ENCODE data around the gene BLTP2. TPM values are rescaled to one million over a fixed set of nuclear protein-coding genes. Genes with fewer than 3 reads are reported as not detected.

The BLTP2 gene
- total RNA-seq, 1 experiment from 2014 or later = 137 TPM

DNA sequence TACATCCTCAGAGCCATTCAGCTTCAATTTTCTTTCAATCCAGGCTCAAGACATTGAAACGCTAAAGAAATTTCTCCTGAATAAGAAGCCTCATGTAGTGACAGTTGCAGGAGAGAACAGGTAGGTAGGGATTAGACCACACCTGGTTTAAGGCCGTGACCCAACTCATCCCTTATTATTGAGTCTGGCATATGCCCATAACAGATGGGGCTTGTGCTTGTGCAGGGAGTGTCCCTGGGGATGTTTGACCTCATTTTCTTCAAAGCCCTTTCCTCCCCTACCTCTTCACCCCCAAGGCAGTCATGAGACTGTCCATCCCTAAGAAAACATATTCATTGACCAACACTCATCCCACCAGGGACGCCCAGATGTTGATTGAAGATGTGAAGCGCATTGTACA, 41.3 kb upstream of the BLTP2 start:
- H3K36me3 Mint-ChIP-seq (ENCODE audit: insufficient read depth in 1 of 3, low read depth in 3 of 3) = peaks cover 73 to 98% (median 93%) of the 10 kb centered on the region in 3 experiments; a peak in 6 of 7 replicates

More for the DNA sequence above, 41.3 kb upstream of the BLTP2 start:
- Mint-ChIP-seq H3K27me3 (ENCODE audit: low read depth) (no peaks in the 10 kb centered on the region), H3K27ac (no peak overlapping the region), H3K9me3 (no peaks in the 10 kb centered on the region), H3K4me3 (no peak overlapping the region), H3K4me1 (no peaks in the 10 kb centered on the region)
- H3K23ac ChIP-seq (ENCODE audit: insufficient read length, low read depth, low read length) = no peak overlapping the region
- no peak overlapping the region for H2BK12ac ChIP-seq (ENCODE audit: insufficient read length, low read depth, low read length)
- H3K27me3 ChIP-seq (ENCODE audit: insufficient read depth, low read length) = peaks cover 1% of the 10 kb centered on the region; the same call in 1 of the 2 replicates
- no peaks in the 10 kb centered on the region for H3K79me1 ChIP-seq (ENCODE audit: insufficient read depth, low read depth, low read length, poor library complexity, severe bottlenecking)
- H4K5ac ChIP-seq (ENCODE audit: insufficient read length, low read depth, low read length) = no peak overlapping the region
- H2BK20ac ChIP-seq (ENCODE audit: low read depth, low read length, poor library complexity, severe bottlenecking) = no peak overlapping the region
- no peak for DNase-seq
- H3K4me2 ChIP-seq (ENCODE audit: insufficient read depth, insufficient read length, low read length) = no peak overlapping the region
- no peak overlapping the region for H4K8ac ChIP-seq (replicated peaks; ENCODE audit: insufficient read length, low read depth, low read length)
- H3K9ac ChIP-seq (ENCODE audit: extremely low read depth, insufficient read length, low read length) = no peak overlapping the region
- no peak overlapping the region for H3K18ac ChIP-seq (ENCODE audit: insufficient read length, low read depth, low read length)
- no peaks in the 10 kb centered on the region for H3K4me1 ChIP-seq (ENCODE audit: insufficient read depth, low read length)
- H3T11ph ChIP-seq (ENCODE audit: low read length) = no peak overlapping the region
- no peak overlapping the region for H2AK5ac ChIP-seq (ENCODE audit: insufficient read length, low read length)
- H2BK120ac ChIP-seq (ENCODE audit: low read depth, low read length, poor library complexity, severe bottlenecking) = no peak overlapping the region
- TF ChIP-seq, protein P1, sequence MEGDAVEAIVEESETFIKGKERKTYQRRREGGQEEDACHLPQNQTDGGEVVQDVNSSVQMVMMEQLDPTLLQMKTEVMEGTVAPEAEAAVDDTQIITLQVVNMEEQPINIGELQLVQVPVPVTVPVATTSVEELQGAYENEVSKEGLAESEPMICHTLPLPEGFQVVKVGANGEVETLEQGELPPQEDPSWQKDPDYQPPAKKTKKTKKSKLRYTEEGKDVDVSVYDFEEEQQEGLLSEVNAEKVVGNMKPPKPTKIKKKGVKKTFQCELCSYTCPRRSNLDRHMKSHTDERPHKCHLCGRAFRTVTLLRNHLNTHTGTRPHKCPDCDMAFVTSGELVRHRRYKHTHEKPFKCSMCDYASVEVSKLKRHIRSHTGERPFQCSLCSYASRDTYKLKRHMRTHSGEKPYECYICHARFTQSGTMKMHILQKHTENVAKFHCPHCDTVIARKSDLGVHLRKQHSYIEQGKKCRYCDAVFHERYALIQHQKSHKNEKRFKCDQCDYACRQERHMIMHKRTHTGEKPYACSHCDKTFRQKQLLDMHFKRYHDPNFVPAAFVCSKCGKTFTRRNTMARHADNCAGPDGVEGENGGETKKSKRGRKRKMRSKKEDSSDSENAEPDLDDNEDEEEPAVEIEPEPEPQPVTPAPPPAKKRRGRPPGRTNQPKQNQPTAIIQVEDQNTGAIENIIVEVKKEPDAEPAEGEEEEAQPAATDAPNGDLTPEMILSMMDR (conservative IDR thresholded peaks at IDR 0.05) = no peak
- WGBS (ENCODE audit: extremely low coverage, insufficient read length, low lambda C conversion rate) = no CpG with 5 or more reads among the region's 4 CpGs
- H3K79me2 ChIP-seq (ENCODE audit: insufficient read depth, low read length) = no peaks in the 10 kb centered on the region
- H2AFZ ChIP-seq (ENCODE audit: low read length) = no peak overlapping the region
- H3K23me2 ChIP-seq (ENCODE audit: insufficient read length, low read depth, low read length, poor library complexity, severe bottlenecking) = no peaks in the 10 kb centered on the region
- no peak overlapping the region for H3K56ac ChIP-seq (ENCODE audit: insufficient read length, low read depth, low read length)
- H2BK15ac ChIP-seq (ENCODE audit: low read depth, low read length) = no peak overlapping the region
- no peak overlapping the region for H2BK5ac ChIP-seq (ENCODE audit: insufficient read length, low read length)
- no peaks in the 10 kb centered on the region for H3K9me3 ChIP-seq (ENCODE audit: control insufficient read depth, low read depth, low read length)
- no peak overlapping the region for H3K4ac ChIP-seq (ENCODE audit: low read depth, low read length)
- no peak overlapping the region for H4K91ac ChIP-seq (ENCODE audit: insufficient read length, low read depth, low read length)
- no peak overlapping the region for H3K27ac ChIP-seq (ENCODE audit: insufficient read length, low read depth, low read length)
- H3K14ac ChIP-seq (ENCODE audit: insufficient read depth, low read length) = no peak overlapping the region
- no peaks in the 10 kb centered on the region for H4K20me1 ChIP-seq (ENCODE audit: control insufficient read depth, insufficient read depth, insufficient read length)
